HG03060 (cell line): ENCODE measurements around the gene LRRC43.

ENCODE experiments used
- ATAC-seq: cut with Tn5 transposase; IDR thresholded peaks from one replicate; pipeline ENCODE4 v1.9.1; 2021; ENCODE audit warnings: low read depth, moderate number of reproducible peaks; ENCODE audit not compliant: unreplicated experiment

The LRRC43 gene, protein sequence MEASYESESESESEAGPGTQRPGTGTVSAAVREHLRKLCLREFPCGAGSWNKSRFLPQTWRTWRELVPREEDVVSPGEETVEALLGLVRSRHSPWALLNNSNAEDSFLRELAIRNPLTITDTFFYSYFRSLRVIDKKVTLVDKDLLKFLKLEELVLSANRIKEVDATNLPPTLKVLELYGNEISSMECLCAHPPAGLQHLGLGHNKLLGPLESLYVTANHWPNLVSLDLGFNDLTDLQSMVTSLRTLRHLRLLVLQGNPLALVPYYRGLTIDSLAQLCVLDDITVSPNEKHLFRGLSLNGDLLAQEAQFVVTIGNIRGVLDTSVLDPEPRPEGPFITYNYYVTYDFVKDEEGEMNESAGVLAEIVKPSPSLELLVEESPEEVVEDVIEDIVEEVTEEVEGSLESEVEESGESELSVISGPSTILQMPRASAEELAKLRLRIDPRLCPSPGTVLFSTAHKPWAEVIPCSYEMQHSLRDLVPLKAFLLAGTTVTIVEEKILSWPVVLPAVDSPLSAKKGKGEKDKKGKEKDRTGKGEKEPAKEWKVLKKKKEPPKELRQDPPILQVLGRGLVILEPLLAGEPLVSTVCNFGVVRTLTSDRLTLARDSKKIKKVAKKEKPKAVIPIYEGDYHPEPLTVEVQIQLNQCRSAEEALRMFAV

DNA sequence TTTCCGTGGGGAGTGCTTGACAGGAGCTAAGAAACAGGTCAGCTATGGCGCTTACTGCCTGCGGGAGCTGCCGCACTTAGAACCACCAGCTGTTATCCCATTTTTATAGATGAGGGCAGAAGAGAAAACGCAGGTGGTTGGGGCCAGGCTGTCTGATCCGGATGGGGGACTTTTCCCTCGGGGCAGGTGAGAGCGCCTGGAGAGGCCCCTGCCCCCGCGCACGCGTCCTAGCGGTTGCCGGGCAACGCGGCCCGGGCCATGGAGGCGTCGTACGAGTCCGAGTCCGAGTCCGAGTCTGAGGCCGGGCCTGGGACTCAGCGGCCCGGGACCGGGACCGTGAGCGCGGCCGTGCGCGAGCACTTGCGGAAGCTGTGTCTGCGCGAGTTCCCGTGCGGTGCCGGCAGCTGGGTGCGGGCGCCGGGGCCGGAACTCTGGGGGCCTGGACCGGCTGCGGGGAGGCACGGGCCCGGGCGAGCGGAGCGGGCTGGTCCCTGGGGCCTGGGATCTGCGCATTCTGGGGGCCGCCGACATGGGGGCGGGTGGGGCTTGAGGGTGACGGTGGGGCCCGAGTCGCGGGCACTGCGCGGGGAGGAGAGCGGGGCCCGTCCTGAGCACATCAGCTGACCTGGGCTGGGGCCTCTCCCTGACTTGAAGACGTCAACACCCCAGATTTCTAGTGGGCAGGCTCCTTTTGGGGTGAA, at the start of gene LRRC43:
Gene LRRC43, plus strand, starts transcription at position 237 of the 701 bp plus-strand sequence. Its CDS starts 22 bp downstream, at position 259.
- ATAC-seq: no peak

DNA sequence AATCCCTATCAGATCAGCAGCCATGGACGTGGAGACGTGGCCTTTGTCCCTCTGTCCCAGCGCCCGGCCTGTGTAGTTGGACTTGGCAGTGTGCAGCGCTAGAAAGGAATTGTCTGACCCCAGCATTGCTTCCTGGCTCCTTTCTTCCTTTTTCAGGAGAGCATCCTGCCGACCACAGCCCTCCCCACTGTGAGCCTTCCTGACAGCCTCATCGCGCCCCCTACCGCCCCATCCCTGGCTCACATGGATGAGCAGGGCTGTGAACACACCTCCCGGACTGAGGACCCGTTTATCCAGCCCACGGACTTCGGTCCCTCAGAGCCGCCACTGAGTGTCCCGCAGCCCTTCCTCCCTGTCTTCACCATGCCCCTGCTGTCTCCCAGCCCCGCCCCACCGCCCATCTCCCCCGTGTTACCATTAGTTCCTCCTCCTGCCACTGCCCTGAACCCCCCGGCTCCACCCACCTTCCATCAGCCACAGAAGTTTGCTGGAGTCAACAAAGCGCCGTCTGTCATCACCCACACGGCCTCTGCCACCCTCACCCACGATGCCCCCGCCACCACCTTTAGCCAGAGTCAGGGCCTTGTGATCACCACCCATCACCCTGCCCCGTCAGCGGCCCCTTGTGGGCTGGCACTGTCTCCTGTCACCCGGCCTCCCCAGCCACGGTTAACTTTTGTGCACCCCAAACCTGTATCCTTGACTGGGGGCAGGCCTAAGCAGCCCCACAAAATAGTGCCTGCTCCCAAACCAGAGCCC, 49.6 kb upstream of the LRRC43 start:
- ATAC-seq: no peak

DNA sequence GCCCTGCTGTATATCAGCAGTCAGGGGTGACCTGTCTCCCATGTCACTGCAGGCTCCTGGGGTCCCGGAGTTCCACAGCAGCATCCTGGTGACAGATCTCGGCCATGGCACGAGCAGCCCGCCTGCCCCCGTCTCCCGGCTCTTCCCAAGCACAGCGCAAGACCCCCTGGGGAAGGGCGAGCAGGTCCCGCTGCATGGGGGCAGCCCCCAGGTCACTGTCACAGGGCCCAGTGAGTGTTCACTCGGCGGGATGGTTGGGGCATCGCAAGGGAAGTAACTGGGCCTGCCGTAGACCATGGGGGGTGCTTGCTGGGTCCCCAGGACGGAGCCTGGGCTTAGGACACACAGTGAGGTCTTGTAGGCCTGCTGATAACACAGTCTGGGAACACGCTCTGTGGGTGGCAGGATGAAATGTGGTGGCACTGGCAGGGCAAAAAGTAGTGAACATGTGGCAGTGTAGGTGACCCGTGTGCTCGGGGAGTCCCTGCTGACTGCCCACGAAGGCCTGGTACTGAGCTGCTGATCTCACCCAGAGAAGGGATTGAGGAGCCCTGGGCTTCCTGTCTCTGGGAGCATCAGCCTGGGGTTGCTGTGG, 47.4 kb upstream of the LRRC43 start:
- ATAC-seq: no peak

DNA sequence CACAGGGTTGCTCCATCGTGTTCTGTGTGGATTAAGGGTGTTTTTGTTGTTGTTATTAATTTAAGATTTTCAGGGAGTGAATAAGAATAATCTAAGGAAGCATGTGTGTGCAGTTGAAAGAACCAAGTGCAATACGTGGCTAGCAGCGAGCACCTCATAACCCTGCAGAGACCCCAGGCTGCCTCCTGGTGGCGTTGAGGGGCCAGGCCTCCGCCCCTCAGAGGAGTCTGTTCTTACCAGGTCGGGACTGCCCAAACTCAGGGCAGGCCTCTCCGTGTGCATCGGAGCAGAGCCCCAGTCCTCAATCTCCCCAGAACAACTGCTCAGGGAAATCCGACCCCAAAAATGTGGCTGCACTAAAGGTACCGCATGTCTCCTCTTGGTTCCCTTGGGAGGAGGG, 45.7 kb upstream of the LRRC43 start:
- ATAC-seq: no peak

DNA sequence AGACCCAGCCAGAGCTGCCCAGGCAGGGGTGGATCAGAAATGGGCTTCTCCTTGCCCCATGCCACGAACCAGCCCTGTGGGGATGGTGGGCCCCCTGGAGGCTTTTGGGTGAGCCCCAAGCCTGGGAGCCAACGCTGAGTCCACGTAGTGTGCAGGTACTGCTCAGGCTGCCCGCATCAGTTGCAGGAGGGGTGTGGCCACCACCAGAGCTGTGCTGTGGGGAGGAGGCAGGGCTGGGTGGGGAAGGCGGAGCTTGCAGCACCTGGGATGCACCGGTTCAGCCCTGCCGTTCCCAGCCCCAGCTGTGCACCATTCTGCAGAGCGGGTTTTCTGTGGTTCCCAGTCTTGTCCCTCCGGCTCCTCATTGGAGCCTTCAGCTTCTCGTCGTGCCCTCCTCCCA, 45.2 kb upstream of the LRRC43 start:
- no peak for ATAC-seq

DNA sequence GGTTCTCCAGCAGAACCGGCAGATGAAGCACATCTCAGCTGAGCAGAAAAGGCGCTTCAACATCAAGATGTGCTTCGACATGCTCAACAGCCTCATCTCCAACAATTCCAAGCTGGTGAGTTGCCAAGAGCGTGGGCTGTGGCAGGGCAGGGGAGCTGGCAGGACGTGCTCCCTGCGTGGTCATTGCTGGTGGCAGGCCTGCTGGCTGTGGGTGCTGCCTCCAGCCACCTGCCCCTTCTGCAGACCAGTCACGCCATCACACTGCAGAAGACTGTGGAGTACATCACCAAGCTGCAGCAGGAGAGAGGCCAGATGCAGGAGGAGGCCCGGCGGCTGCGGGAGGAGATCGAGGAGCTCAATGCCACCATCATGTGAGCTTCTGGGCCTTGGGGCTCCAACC, 44.7 kb upstream of the LRRC43 start:
- no peak for ATAC-seq

DNA sequence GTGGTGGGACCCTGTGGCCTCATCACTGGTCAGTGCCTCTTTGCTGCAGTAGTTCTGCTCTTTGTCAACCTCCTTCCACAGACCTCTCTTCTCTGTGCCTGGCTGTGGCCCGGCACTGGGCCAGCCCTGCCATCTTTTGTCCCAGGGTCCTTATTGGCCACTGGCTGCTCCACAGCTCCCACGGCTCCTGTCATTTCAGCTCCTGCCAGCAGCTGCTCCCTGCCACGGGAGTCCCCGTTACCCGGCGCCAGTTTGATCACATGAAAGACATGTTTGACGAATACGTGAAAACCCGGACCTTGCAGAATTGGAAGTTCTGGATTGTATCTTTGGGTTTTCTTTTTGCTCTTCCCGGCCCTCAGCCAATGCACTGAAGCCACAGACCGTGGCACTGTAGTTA, 44.3 kb upstream of the LRRC43 start:
- no peak for ATAC-seq

DNA sequence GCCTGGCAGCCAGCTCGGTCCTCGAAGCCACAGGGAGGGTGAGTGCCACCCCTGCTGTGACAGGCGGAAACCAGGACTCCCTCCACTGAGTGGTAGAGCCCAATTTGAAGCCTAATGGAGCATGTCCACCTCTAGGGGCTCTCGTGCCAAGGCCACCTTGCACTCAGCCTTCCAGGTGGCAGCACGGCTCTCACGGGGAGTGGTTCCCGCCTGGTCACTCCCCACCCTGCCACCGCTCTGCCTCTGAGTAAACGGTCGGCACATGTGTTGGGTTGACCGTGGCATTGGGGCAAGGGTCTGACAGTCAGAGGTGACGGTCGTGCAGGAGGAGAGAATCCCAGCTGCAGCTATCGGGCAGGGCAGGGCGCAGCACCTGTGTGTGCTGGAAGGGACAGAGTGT, 43.7 kb upstream of the LRRC43 start:
- no peak for ATAC-seq

DNA sequence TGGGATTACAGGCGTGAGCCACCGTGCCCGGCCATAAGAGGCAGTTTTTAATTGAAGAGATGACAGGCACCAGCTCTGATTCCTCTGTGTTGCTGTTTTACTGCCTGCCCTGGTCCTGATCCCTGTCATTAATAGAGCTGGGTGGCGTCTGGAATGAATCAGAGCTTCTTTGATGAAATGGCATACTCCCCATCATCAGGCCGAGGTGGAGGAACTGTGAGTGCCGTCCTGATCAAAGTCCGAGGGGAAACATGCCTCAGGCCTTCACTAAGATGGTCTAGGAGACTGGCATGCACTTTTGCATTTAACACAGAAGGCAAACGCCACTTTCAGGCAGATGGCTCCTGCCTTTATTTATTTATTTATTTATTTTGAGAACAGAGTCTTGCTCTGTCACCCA, 43.0 kb upstream of the LRRC43 start:
- ATAC-seq: no peak

DNA sequence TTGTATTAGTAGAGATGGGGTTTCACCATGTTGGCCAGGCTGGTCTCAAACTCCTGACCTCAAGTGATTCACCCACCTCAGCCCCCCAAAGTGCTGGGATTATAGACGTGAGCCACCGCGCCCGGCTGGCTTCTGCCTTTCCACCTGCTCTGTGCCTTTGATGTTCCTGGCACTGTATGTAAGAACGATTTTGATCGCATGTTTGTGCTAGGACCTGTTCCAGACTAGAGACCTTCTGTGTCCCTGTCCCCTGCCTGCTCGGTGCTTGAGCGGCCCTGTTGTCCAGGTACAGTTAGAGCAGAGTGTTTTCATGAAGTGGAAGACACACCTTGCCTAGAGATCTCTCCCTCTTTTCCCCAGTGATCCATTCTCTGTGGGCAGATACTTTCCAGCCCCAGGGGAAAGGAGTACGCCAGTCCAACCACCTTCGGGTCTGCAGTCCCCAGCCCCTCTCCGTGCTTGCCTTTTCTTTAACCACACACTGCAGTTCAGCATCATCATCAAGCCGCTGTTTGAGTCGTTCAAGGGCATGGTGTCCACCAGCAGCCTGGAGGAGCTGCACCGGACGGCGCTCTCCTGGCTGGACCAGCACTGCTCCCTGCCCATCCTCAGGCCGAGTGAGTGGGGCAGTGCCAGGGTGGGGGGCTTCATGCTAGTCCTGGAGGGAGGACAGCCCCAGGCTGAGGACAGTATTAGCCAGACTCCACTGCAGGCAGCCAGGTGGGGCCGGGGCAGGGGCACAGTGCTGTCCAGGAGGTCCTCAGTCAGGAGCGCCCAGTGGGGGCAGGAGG, 42.3 kb upstream of the LRRC43 start:
- no peak for ATAC-seq

DNA sequence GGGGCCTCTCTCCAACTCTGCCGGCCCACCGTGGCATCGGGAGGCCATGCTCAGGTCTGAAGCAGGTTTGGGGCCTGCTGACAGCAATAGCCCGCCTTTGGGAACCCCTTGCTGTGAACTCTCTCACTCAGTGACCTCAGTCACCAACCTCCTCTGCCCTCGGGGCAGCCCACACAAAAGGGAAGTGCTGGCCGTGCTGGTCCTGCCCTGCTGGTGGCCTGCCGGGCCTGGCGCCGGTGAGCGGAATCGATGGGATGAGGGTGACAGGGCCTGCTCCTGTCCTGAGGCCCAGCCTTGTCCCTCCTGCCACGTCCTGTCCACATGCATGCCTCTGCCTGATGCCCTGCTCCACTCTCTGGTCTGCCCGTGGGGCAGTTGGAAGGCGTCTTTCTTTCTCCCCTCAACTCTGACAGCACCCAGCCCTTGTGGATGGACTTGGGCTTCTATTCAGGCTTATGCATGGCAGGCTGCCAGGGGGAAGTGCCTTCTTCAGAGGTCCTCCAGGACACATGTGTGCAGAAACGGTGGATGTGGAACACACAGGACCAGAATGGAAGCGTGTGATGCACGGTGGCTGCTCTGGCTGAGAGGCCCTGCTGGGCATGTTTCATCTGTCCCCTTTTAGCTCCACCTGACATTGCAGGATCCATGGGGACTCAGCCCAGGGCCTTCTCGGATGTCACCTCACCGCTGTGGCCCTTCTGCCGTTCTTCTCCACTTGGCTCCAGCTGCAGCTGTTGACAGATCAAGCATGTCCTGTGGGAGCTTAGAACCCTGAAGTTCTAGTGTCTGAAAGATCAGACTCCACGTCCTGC, 40.8 kb upstream of the LRRC43 start:
- ATAC-seq: no peak

DNA sequence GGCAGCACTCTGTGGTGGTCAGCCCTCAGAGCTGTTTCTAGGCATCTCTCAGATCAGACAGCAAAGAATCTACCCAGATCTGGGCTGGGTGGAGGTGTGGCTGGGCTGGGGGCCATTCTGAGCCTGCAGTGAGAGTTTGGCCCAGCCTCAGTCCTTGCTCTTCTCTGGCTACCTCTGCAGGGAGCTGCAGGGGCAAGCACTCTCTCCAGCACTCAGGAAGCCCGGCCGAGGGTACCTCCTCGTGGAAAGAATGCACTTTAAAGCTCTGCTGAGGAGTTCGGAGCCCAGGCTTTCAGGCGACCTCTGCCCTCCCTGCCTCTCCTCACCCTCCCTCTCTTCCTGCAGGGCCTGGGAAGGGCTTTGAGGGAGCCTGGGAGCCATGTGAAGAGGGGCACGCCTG, 40.1 kb upstream of the LRRC43 start:
- ATAC-seq: no peak

DNA sequence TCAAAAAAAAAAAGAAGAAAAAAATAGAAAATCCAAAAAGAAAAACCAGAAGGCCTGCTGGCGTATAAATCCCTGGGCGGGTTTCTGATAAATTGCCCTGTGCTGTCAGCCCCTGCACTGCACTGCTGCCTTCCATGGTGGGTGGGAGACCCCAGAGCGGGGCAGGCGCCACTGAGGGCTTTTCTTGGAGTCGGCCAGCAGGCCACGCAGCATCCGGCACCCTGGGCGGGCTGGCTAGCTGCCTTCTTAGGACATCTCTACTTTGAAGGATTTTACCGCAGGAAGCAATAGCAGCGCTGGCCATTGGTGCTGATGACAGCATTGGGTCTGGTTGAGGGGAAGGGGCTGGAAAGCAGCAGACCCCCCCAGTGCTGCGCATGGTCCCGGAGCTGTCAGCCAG, 38.0 kb upstream of the LRRC43 start:
- ATAC-seq: no peak

DNA sequence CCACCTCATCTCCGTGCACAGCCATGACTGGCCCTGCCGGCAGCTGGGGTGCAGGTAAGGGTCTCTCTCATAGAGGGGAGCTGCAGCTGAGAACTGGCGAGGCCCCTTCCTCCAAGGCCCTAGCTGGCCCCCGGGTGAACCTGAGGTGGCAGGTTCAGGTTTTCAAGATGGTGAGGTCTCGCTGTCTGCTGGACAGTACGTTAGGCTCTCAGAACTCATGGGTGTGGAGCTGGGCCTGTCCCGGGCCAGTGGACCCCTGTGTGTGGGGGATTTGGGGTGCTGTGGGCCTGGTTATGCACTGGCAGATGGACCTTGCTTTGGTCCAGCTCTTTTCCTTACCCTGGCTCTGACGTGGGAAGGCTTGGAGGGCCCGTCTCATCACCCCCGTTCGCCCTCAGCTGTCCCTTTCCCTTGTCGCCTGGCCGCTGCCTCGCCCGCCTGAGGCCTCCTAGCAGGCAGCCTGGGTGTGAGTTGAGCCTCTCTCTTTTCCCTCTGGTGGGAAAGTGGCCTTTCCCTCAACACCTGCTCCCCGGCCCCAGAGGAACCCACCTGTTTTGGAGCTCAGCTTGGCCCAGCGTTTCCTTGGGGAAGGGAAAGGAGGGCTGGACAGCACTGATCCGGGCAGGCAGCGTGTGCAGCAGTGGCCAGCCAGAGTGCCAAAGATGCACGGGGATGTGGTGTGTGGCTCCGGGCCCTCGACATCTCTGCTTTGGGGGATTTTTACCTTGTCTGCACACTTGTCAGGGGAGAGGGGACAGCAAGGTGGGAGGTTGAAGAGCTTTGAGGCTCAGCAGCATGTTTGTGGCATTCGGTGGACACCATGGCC, 37.2 kb upstream of the LRRC43 start:
- ATAC-seq: no peak

DNA sequence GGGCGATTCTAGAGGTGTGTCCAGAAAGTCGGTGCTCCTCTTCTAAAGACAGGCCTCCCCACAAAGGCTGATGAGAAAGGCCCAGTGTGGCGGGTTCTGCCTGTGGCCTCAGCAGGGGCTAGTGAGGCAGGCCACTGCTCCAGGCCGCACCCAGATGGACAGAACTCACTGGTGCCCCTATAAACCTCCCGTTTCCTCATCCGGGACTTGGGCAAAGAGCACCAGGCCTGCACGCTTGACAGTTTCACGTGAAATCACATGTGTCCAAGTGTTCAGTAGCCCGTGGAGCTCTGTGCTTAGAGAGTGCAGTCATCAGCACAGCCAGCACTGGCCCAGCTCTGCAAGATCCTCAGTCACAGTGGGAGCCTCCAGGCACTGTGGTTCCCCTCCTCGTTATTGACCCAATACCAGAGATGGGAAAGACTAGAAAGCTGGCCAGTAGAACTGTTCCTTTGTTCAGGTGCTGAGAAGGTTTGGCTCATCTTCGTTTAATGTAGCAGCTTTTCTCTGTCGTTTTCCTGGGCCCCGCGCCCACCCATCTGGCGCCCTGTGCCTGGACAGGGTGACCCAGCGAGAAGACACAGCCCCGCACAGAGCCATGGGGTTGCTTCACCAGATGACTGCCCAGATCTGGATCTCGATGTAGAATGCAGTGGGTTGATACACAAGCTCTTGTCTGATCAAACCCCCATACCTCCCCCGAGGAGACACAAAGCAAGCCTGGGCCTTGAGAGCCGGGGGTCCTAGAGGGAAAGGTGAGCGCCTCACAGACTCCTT, 35.2 kb upstream of the LRRC43 start:
- ATAC-seq: no peak

DNA sequence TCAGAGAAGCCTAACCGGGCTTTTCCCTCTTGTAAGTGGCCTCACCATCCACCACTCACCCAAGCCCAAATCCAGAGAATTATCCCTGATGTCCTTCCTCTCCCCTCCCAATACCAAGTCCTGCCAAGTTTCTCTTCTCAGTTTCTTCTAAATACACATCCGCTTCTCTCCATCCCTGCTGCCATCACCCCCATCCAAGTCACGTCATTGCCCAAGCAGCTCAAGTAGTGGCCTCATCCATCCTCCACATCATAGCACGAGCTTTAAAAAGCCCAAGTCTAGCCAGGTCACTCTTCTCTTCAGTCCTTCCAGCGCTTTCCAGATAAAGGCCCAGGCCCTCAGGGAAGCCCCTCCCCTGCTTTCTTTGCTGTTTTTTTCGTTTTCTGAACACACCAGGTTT, 34.3 kb upstream of the LRRC43 start:
- no peak for ATAC-seq

DNA sequence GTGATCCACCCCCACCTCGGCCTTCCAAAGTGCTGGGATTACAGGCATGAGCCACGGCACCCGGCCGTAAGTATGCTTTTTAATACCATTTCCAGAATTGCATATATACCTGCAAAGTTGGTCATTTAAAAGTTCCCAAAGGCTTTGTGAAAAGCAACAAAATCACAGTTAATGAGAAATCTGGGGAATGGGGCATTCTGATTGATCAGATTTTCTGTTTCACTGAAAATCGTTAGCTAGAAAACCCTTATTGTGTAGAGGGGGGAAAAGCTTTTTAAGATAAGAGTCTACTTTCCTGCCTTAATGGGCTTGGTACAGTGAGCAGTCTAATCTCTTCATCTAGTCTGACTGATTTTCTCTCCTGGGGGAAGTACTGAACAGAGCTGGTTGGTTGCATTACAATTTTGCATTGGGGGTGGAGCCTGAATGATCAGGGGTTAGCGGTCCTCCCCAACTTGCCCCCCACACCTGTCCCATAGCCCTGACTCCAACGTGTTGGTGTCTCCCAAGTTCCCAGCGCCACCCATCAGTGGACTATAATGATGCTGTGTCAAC, 32.7 kb upstream of the LRRC43 start:
- no peak for ATAC-seq
